ENCODE results near the gene MYO1H.

MYO1H gene

DNA sequence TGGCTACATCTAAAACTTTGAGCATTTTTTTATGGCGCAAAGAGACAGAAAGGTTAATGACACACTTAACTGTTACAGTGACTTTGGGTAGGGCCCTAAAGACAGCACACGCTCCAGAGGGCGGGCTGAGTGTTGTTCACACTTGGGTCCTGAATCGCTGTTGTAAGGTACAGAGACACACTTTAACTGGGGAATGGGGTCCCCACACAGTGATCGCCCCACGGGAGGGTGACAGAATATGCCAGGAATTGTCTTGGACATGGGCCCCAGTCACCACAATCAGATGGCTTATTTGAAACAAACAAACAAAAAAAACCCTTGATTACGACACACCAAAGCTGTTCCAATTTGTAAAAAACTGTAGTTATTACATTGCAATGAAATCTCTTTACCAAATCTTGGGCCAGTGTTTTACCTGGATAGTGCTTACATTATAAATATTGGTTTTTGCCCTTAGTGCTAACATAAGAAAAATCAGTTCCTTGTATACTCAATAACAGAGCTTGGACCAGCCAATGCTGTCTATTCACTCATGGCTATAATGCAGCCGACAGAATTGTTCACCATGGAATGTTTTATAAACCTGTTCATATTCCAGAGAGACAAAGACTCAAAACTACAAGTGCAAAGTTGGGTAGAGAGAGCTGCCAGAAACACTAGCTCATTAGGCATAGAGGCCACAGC lies 101.1 kb downstream of the MYO1H start:
- no peak for DNase-seq

DNA sequence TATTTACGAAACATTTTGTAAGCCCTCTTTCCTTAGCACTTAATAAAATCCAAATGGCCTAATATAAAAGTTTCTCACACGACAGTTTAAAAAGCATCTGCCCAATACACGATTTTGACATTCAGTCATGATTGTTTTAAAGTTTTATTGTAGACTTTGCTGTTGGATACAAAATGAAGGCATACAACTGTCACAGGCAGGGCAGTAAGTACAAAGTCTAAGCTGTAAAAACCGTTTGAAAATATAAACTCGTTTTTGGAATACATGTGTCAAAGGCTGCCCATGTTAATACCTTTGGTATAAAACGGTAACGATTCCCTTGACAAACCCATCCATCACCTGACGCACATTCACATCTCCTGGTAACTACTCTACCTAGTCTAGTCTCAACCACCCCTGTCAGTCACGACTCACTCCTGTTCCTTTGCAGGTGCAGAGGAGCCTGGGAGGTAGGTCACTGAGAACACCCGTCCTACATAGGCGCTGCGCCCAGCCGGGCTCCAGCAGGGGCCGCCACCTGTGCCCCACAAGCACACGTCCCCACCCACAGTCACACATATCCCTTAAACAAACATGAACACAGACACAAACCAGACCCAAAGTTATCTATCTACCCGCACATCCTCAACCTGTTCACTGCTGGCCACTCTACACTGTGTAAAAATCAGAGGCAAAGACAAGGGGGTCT lies 102.3 kb downstream of the MYO1H start:
- no peak for DNase-seq

DNA sequence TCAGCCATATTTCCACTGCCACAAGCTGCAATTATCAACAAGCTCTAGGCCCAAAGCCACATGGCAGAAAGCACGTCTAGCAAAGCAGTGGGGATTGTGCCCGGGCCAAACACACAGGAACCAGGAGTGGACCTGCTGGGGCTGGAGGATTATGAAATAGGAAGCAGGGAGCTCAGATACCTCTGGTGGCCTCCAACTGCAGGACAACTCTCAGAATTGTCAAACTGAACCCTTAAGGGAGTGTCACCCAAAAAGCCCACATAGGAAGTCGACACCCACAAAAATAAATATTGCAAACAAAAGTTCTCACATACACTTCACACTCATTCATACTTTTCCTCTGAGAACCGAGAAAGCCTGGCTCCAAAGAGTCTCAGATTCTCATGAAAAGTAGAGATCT lies 103.3 kb downstream of the MYO1H start:
- DNase-seq: no peak

DNA sequence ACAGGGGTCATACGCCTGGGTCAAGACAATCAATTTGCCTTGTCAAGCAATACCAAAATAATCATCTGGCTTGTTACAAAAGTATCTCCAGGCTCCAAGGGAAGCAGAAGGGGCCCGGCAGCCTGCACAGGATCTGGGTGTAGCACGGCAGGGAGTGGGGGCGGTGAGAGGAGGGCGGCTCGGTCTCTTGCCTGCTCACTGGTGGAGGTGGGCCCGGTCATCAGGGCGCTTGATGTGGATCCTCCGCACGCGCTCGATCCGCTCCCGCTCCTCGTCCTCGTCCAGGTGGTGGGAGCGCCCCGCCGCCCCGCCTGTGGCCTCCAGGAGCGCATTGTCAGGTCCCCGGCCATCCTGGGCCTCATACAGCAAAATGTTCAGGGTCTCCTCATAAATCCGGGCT lies 103.7 kb downstream of the MYO1H start:
- DNase-seq: no peak

DNA sequence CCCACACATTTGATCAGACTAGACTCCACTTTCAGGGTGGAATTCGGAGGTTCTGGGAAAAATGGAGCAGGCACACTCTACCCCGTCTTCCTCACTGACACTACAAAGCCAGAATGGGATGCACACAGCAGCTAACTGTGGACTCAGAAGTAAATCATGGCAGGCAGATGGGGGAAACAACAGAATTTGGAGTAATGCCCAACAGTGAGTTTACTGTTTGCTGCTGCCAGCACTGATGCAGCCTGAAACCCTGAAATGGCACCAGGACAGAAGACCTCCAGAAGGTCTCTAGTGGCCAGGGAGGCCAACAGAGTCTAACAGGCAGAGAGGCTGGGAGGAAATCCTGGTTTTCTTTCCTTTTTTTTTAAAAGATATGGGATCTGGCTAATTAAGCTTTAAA lies 104.8 kb downstream of the MYO1H start:
- DNase-seq: no peak

DNA sequence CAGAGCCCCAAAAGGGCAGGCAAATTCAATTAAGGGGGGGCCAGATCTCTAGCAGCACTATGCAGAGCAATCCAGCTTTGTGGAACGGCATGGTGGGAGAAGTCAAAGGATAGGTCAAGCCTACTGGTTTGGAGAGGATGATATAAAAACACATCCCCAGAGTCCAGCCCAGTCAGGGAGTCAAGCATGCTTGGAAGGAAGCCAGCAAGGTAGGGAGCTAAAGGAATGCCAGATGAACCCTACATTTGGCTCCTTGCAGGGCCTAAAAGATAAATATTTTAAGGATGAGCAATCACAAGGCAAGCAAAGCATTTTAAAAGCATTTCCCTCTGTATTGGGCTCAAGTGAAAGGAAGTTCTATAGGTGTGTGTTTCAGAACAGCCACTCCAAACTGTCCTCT lies 108.0 kb downstream of the MYO1H start:
- DNase-seq: no peak

DNA sequence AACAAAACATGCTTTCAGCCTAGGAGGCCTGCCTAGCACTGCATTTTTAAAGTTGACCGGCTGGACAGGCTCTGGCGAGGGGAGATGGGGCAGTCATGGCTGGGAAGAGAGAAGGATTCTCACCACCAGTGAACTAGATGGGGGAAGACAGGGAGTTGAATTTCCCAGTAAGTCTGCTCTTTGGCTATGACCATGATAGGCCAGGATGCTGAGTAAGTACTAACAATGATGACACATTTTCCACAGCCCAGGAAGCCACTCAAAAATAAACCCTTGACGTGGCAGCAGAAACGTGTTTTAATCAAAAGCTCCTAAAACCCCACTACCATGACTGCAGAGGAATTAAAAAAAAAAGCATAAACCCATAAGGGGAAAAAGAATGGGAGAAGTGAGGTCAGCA lies 110.4 kb downstream of the MYO1H start:
- no peak for DNase-seq

DNA sequence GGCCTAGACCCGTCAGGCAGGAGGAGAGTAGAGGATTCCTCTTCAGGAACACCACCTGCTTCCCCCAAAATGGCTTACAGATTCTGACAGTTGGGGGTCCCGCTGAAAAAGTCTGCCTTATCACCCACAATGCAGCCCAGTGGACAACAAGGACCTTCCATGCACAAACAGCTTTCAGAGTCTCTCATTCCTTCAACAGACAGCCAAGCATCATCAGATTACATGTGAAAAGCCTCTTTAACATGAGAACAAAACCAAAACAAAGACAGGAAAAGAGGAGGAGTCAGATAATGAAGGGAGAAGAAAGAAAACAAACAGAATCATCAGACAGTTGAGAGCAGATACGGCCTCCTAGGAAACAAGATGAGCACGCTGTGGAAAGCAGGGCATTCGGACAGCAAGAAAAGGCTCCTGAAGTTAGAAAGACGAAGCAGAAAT lies 111.1 kb downstream of the MYO1H start:
- peak in 2 of 3 experiments; percentile 33 to 52 for DNase-seq

DNA sequence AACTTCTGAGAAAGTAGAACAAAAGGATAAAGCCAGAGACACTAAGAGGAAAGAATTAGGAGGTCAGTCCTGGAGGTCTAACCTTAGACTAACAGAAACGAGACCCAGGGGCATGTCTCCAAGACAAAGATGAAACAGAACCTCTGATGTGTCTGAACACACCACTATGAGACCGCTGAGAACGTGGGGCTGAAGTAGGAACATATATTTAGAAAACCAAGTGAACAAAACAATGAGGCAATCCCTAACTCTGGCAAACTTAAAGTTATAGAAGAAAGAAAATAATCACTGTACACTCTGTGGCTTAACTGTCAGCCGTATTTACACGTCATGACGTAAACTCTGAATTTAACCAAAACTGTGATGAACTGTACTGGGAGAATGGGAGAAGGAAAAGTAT lies 111.5 kb downstream of the MYO1H start:
- DNase-seq: no peak

DNA sequence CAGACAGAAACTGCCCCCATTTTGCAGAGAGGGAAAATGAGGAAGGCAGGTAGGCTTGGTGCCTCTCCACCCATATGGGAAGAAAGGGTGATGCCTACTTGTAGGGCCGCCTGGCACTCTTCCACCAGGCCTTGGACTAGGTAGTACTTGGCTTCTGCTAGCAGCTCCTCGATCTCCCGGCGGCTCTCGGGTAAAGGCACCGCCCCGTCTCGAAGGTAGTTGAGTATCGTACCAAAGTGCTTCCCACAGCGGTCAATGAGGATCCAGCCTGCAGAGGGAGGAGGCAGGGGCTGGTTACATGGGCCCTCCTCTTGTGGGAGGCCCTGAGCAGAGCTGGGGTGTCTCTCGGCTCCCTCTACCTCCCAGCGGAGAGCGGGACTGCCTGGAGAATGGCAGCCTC lies 112.8 kb downstream of the MYO1H start:
- DNase-seq: no peak

DNA sequence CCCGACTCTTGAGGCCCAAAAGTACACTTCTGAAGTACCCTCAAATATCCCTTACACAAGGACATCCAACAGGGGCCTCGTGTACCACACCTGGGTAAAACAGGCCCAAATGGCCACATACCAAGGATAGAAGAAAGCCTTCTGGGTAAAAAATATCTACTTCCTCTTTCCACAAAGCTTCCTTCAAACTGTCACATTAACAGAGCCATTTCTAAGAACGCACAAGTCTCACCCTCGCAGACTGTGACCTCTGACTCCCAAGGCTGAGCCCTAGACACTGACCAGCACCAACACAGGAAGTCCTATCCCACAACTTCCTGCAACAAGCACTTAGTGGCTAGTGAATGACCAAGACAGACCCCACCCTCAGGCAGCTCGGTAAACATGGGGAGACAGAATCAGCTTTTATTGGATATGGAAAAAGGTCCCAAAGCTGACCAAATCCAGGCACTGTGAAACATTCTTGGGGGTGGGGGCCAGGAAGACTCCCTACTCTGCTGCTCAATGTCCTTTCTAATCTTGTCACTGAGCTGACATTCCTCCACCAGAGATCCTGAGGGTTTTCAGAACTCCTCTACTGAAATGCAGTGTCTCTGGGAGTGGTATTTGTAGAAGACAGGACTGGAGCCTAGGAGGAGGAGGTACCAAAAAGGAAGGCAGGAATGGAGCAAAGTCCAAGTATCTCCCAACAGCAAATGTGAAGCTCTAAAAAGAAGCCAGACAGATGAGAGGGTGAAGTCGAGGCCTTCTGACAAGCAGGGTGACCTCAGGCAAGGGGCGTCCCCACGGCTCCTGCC lies 113.5 kb downstream of the MYO1H start:
- no peak for DNase-seq

DNA sequence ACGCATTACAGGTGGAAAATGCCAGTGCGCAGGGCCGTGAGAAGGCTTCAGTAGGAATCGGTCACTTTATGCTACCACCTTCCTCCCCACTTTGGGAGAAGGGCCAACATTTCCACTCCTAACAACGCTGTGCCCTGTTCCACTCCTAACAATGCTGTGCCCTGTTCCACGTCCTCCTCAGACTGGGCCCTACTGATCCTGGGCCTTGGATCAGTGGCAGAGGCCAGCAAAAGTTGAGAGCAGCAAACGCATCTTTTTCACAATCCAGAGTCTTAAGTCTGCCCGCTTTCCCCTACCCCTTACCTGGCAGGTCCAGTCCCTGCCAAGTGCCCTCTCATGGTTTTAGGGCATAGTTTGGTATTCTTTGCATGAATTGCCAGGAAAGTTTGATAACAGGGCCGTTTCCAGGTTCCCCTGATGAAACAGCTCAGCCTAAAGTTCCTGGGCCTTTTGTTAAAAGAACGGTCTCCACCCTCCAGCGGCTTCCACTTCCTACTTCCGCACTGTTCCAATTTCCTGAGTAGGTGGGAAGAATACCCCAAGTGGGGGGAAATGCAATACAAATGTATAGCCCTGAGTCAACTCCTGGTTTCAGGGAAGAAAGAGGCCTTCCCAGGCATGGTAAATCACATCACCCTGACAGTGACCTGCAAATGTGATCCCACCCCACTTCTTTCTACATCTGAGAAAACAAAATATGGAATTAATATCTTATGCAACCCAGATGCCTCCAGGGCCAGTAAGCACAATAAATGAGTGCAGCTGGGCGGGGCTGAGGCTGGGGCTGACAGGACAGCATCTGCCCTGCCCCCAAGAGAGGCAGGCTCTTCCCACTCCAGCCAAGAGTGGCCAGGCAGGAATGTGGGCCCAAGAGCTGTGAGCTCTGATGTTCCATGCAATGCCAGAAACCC lies 114.4 kb downstream of the MYO1H start:
- DNase-seq: no peak

DNA sequence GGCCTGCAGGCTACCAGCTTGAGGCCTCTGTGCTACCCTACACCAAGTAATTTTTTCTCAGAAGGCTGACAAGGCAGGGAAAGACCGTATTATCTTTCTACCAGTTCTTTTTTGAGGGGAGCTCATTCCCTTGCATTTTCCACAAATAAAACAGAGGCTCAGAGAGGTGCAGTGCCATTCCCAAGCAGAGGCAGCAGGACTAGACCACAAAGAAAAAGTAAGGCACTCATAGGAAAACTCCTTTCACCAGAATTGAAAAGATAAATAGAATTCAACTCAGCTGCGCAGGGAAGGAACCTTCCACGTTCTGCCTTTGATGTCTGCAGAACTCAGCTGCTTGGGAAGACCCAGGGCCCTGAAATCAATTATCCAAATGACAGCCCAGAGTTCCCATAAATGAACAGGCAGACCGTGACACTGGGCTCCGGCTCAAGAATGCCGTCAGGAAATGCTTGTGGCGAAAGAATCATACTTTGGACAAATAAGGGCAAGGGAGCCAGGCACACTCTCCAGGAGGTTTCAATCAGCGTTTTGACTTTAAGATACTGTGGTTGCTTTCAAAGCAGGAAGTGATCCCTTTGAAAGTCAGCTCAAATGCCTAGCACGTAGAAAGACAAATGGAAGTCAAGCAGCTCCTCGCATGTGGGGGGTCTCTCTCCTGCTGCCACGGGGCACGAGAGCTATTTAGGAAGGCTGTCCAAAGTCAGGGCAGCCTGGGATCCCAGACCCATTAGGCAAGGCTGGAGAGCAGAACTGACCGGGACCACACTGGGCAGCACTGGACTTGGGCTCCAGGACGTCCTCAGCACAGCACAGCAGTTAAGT lies 115.4 kb downstream of the MYO1H start:
- DNase-seq: no peak

DNA sequence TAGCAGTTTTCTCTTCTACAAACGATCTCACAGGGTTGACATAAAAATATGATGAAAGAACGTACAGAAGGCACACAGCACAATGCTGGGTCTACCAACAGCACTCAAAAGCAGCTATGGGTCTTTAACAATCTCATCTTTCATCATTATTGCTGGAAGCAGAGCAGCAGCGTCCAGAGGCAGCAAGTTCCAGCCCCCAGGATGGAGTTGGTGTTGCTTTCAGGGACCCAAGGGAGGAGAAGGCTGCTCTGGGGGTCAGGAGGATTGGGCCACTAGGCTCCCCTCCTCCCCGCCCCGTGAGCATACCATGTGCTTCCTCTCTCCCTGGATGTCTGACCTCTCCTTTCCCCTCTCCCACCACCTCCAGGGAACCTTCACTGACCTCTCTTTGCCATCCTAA lies 116.1 kb downstream of the MYO1H start:
- DNase-seq: no peak

DNA sequence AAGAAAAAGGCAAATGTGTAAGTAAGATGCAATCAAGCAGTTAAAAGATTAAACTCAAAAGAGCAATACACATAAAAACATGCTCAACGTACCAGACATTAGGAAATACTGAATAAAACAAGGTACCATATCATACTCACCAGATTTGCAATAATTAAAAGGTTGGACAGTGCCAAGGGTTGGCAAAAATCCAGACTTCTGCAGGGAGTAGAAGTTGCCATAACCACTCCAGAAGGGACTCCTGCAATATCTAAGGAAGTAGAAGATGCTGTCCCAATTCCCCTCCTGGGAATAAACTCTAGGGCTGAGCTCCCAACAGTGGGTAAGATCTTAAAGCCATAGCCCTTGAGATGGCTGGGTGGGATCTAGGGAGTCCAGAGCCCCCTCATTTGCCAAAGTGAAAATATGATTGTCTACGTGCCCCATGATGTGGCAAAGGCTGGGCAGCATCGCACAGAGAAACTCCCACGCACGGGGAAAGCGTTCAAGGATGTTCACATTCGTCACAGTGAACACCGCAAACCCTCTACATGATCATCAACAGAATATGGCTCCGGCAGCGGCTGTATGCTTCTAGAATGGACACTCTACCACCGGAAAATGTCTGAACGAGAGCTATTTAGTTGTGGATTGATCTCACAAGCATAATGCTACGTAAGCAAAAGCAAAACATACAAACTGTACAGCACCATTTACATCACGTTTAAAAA lies 117.1 kb downstream of the MYO1H start:
- DNase-seq: no peak

DNA sequence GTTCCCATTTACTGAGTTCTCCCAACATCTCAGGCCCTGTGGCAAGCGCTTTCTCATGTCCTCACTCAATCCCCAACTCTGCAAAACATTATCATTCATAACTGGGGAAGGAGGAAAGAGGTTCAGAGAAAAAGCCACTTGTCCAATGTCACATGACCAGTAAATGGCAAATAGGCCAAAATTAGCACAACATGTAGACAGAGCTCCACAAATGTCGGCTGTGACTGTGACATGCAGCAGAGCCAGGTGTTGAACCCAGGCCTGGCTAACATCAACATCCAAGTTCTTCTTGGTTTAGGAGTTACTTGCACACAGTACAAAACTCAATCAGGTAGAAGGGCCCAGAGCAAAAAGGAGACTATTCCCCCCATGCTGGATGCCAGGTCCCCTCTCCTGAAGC lies 118.6 kb downstream of the MYO1H start:
- no peak for DNase-seq

DNA sequence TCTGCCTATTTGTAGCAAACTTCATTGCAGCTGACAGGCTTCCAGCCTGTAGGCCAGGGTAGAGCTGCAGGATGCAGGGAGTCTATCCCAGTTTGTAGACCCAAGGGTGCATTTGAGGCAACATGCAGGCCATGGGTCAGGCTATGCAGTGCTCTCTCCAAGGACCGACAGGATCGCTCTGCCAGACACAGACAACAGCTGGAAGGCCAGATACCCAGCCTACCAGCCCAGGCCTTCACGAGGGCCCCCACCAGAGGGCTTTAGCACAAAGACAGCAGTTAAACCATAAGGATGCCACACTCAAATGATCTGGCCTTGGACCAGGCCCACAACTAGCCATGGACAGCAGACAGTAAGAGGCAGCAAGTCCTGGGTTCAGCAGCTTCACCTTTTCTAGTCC lies 119.1 kb downstream of the MYO1H start:
- no peak for DNase-seq

DNA sequence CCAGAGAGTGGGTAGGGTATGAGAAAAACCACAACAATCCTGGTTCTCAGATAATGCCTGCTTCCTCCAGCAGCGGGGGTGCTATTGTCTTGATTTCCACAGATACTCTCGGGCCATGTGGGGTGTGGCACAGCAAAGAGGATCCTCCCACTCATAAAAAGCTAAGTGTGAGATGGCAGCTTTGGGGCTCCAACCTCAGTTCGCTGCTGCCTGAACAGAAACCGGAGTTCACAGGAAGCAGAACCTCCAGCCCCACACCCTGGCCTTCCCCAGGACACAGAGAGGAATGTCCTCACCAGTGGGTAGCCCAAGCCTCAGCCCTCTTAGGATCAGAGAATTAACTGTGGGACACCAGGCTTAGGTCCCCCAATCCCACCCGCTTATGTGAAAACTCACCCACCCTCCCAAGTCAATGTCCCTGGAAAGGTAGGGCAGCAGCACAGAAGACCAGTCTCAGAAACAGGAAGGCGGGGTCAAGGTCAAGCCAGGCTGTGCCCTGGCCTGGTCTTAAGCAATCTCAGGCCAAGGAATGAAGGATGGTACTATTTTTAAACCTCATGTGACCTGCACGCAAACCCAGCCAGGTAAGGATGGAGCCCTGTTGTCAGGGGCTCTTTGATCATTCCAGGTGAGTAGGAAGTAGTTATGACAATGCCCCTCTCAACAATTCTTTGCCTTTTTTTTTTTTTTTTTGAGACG lies 120.4 kb downstream of the MYO1H start:
- DNase-seq: no peak

DNA sequence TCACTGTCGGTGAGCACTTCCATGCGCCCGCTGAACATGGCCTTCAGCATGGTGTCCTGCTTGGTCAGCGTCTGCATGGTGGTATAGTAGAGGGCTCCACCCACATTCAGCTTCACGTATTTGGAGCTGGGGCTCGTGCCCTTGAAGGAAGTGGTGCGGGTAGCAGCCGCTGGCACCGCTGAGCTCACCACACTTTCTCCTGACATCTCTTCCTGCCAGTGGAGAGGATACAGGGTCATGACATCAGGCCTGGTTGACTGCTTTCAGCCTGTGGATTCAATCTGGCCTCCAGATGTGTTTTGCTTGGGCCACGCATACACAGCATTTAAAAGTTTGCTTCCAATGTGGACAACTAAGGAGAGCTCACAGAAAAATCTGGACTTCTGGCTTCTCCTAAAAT lies 121.8 kb downstream of the MYO1H start:
- no peak for DNase-seq

DNA sequence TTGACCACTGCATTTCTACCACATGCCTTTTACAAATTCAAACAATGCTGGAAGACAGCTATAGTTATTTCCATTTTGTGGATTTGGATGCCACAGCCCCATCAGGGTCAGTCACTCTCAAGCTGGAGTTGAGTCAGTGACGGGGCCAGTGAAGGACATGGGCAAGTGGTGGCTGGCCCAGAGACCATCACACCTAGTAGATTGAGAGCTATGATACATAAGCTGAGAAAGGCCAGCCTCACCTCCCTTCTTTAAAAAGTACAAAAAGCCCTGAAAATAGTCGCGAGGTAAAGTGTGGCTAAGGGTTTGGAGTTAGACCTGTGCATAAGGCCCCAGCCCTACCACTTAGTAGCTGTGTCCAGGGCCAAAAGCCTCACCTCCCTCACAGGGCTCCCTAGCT lies 125.3 kb downstream of the MYO1H start:
- no peak for DNase-seq
